Measurements from ENCODE around the gene PEX11G. TPM values are rescaled to one million over a fixed set of nuclear protein-coding genes. Genes with fewer than 3 reads are reported as not detected.

PEX11G gene
- total and polyA plus RNA-seq, 2 experiments from 2014 or later: 2.2 TPM

DNA sequence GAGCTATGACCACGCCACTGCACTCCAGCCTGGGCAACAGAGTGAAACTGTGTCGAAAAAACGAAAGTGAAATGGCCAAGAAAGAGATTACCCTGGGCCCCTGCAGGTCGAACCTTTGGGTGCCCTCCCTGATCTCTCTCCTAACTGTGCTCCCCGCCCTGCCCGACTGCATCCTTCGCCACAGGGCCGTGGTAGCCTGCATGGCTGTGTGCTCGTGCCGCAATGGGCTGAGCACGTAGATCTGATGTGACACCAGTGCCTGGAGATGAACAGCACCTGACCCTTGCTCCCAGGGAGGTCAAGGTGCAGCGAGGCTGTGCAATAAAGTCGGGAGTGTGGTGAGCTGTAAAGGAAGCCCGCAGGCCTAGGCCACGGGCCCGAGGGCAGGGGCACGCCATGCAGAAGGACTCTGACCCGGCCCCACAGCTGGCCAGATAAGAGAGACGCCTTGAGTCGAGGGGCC, 60.2 kb downstream of the PEX11G start (continued):
- TF ChIP-seq, protein P1, sequence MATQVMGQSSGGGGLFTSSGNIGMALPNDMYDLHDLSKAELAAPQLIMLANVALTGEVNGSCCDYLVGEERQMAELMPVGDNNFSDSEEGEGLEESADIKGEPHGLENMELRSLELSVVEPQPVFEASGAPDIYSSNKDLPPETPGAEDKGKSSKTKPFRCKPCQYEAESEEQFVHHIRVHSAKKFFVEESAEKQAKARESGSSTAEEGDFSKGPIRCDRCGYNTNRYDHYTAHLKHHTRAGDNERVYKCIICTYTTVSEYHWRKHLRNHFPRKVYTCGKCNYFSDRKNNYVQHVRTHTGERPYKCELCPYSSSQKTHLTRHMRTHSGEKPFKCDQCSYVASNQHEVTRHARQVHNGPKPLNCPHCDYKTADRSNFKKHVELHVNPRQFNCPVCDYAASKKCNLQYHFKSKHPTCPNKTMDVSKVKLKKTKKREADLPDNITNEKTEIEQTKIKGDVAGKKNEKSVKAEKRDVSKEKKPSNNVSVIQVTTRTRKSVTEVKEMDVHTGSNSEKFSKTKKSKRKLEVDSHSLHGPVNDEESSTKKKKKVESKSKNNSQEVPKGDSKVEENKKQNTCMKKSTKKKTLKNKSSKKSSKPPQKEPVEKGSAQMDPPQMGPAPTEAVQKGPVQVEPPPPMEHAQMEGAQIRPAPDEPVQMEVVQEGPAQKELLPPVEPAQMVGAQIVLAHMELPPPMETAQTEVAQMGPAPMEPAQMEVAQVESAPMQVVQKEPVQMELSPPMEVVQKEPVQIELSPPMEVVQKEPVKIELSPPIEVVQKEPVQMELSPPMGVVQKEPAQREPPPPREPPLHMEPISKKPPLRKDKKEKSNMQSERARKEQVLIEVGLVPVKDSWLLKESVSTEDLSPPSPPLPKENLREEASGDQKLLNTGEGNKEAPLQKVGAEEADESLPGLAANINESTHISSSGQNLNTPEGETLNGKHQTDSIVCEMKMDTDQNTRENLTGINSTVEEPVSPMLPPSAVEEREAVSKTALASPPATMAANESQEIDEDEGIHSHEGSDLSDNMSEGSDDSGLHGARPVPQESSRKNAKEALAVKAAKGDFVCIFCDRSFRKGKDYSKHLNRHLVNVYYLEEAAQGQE (IDR thresholded peaks at IDR 0.05; ENCODE audit: unreplicated experiment): no peak
- TF ChIP-seq NANOG (IDR thresholded peaks at IDR 0.05; ENCODE audit: borderline replicate concordance) (no peak), EZH2 (IDR thresholded peaks at IDR 0.05; ENCODE audit: low read depth, unreplicated experiment) (no peak)
- TF ChIP-seq, protein P2, sequence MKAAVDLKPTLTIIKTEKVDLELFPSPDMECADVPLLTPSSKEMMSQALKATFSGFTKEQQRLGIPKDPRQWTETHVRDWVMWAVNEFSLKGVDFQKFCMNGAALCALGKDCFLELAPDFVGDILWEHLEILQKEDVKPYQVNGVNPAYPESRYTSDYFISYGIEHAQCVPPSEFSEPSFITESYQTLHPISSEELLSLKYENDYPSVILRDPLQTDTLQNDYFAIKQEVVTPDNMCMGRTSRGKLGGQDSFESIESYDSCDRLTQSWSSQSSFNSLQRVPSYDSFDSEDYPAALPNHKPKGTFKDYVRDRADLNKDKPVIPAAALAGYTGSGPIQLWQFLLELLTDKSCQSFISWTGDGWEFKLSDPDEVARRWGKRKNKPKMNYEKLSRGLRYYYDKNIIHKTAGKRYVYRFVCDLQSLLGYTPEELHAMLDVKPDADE (IDR thresholded peaks at IDR 0.05): no peak

DNA sequence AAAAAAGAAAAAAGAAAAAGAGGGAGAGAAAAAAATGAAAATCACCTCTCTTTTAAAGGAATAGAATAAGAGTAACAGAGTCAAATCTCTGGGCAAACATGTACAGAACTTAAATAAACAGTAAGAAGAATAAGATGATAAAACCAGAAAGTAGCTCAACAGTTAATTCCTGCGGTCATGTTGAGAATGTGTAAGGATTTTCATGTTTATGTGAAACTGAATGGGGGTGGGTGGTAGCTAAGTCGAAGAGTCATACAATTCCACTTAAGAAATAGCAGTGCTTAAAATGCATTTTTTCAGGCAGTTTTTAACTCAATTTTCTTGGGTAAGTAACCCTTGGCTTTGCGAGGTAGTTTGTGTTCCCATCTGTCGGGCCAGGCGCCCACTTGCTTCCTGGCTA, 60.9 kb downstream of the PEX11G start:
- Mint-ChIP-seq H3K27ac (no peak overlapping the region), H3K27me3 (ENCODE audit: insufficient read depth, low read depth, poor library complexity) (peaks cover 3% of the 10 kb centered on the region), H3K4me1 (no peaks in the 10 kb centered on the region), H3K36me3 (ENCODE audit: low read depth) (no peaks in the 10 kb centered on the region), H3K9me3 (no peaks in the 10 kb centered on the region), H3K4me3 (no peak overlapping the region)
- Histone ChIP-seq H3K9me2 (ENCODE audit: insufficient read depth) (no peaks in the 10 kb centered on the region), H3K4me2 (no peak overlapping the region), H3K79me2 (replicated peaks; ENCODE audit: insufficient read depth) (peaks cover 13% of the 10 kb centered on the region; the same call in 1 of the 2 replicates), H3K27ac (ENCODE audit: low read depth) (no peak overlapping the region; the same call in 1 of the 2 replicates), H3K4me3 (no peak overlapping the region), H2AFZ (no peak overlapping the region), H3K27me3 (ENCODE audit: insufficient read depth) (no peaks in the 10 kb centered on the region), H4K20me1 (replicated peaks; ENCODE audit: insufficient read depth) (peaks cover 8% of the 10 kb centered on the region; the same call in 1 of the 2 replicates), H3K4me1 (ENCODE audit: insufficient read depth) (no peaks in the 10 kb centered on the region), H3F3A (replicated peaks; ENCODE audit: low read depth) (no peaks in the 10 kb centered on the region), H3K36me3 (ENCODE audit: insufficient read depth) (no peaks in the 10 kb centered on the region)
- no peak for ATAC-seq
- no peak for TF ChIP-seq EZH2 (IDR thresholded peaks at IDR 0.05; ENCODE audit: low read depth, unreplicated experiment)
- TF ChIP-seq, protein P3, sequence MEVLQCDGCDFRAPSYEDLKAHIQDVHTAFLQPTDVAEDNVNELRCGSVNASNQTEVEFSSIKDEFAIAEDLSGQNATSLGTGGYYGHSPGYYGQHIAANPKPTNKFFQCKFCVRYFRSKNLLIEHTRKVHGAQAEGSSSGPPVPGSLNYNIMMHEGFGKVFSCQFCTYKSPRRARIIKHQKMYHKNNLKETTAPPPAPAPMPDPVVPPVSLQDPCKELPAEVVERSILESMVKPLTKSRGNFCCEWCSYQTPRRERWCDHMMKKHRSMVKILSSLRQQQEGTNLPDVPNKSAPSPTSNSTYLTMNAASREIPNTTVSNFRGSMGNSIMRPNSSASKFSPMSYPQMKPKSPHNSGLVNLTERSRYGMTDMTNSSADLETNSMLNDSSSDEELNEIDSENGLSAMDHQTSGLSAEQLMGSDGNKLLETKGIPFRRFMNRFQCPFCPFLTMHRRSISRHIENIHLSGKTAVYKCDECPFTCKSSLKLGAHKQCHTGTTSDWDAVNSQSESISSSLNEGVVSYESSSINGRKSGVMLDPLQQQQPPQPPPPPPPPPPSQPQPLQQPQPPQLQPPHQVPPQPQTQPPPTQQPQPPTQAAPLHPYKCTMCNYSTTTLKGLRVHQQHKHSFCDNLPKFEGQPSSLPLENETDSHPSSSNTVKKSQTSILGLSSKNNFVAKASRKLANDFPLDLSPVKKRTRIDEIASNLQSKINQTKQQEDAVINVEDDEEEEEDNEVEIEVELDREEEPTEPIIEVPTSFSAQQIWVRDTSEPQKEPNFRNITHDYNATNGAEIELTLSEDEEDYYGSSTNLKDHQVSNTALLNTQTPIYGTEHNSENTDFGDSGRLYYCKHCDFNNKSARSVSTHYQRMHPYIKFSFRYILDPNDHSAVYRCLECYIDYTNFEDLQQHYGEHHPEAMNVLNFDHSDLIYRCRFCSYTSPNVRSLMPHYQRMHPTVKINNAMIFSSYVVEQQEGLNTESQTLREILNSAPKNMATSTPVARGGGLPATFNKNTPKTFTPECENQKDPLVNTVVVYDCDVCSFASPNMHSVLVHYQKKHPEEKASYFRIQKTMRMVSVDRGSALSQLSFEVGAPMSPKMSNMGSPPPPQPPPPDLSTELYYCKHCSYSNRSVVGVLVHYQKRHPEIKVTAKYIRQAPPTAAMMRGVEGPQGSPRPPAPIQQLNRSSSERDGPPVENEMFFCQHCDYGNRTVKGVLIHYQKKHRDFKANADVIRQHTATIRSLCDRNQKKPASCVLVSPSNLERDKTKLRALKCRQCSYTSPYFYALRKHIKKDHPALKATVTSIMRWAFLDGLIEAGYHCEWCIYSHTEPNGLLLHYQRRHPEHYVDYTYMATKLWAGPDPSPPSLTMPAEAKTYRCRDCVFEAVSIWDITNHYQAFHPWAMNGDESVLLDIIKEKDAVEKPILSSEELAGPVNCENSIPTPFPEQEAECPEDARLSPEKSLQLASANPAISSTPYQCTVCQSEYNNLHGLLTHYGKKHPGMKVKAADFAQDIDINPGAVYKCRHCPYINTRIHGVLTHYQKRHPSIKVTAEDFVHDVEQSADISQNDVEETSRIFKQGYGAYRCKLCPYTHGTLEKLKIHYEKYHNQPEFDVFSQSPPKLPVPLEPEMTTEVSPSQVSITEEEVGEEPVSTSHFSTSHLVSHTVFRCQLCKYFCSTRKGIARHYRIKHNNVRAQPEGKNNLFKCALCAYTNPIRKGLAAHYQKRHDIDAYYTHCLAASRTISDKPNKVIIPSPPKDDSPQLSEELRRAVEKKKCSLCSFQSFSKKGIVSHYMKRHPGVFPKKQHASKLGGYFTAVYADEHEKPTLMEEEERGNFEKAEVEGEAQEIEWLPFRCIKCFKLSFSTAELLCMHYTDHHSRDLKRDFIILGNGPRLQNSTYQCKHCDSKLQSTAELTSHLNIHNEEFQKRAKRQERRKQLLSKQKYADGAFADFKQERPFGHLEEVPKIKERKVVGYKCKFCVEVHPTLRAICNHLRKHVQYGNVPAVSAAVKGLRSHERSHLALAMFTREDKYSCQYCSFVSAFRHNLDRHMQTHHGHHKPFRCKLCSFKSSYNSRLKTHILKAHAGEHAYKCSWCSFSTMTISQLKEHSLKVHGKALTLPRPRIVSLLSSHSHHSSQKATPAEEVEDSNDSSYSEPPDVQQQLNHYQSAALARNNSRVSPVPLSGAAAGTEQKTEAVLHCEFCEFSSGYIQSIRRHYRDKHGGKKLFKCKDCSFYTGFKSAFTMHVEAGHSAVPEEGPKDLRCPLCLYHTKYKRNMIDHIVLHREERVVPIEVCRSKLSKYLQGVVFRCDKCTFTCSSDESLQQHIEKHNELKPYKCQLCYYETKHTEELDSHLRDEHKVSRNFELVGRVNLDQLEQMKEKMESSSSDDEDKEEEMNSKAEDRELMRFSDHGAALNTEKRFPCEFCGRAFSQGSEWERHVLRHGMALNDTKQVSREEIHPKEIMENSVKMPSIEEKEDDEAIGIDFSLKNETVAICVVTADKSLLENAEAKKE (CRISPR knock-in tag; IDR thresholded peaks at IDR 0.05): no peak
- TF ChIP-seq NANOG (IDR thresholded peaks at IDR 0.05; ENCODE audit: borderline replicate concordance): no peak
- TF ChIP-seq, protein P4, sequence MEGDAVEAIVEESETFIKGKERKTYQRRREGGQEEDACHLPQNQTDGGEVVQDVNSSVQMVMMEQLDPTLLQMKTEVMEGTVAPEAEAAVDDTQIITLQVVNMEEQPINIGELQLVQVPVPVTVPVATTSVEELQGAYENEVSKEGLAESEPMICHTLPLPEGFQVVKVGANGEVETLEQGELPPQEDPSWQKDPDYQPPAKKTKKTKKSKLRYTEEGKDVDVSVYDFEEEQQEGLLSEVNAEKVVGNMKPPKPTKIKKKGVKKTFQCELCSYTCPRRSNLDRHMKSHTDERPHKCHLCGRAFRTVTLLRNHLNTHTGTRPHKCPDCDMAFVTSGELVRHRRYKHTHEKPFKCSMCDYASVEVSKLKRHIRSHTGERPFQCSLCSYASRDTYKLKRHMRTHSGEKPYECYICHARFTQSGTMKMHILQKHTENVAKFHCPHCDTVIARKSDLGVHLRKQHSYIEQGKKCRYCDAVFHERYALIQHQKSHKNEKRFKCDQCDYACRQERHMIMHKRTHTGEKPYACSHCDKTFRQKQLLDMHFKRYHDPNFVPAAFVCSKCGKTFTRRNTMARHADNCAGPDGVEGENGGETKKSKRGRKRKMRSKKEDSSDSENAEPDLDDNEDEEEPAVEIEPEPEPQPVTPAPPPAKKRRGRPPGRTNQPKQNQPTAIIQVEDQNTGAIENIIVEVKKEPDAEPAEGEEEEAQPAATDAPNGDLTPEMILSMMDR (conservative IDR thresholded peaks at IDR 0.05; ENCODE audit: low read depth in 2 of 2): no peak
- TF ChIP-seq STAT1 (IDR thresholded peaks at IDR 0.05; ENCODE audit: unreplicated experiment): no peak
- no peak for TF ChIP-seq EZH2phosphoT487 (IDR thresholded peaks at IDR 0.05; ENCODE audit: unreplicated experiment)
- TF ChIP-seq ZNF114 (CRISPR knock-in tag; IDR thresholded peaks at IDR 0.05): no peak
- DNase-seq (ENCODE audit: low spot score): no peak

Measured in GM23338 (cell line).